HG03139 (cell line): ENCODE results near the gene SLC35D3.
"Not testable (repeated sequence)": the region's sequence is repeated elsewhere in the genome, so short reads cannot be mapped to it uniquely, and the experiment has no call there.

Source experiments
- ATAC-seq: cut with Tn5 transposase; IDR thresholded peaks from one replicate; pipeline ENCODE4 v1.9.1; 2021; ENCODE audit not compliant: unreplicated experiment

SLC35D3 gene

GRCh38 chr6:136963259-136963658, 41.2 kb downstream of the SLC35D3 start:
- no peak for ATAC-seq

- no peak for ATAC-seq
Measured at GRCh38 chr6:136964398-136964797, 42.3 kb downstream of the SLC35D3 start.

DNA sequence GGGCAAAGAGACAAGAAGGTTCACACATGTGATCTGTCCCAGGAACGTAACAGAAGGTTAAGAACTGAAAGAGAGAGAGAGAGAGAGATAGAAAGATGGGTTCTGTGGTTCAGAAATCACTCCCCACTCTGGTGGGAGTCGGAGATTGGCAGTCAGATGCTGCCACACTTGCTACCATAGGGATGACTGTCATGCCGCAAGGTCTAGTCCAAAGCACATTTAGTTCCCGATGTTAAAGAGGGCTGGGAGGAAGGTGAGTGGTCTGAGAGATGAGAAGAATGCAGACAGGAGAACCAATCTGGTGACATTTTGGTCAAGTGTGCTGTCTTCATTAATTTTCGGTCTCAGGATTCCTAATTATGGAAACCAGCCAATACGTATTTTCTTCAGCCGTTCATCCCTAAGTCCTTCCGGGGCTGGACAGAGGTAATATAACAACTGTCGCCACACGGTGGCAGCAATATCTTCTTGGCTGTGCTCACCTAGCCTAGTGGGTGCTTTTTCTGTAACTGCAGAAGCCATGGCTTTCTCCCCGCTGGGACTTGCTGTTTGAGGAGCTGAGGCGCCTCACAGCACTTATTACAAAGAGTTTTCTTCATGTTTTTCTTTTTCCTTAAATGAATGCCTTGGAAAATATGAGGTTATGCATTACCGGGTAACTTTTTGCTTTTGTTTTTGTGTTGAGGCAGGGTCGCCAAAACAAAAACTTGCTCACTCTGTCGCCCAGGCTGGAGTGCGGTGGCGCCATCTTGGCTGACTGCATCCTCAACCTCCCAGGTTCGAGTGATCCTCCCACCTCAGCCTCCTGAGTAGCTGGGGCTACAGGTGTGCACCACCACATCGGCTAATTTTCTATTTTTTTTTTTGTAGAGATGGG, 46.0 kb downstream of the SLC35D3 start:
- ATAC-seq = peak; percentile 91

DNA sequence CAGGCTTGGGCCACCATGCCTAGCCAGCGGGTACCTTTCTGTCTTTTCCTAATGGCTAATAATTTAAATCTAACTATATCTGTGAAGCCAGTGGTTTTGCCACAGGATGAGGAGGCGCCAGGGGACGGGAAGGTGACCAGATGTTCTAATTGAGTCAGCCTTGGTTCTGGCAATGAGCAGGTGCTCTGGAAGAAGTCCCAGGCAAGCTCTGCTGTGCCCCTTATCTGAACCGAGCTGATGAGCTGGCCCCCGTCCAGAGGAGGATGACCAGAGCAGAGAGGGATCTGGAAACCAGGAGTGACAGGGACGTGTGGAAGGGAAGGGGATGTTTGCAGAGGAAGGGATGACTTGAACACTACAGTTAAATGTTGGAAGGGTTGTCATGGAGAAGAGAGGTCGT, 46.7 kb downstream of the SLC35D3 start:
- ATAC-seq = no peak

DNA sequence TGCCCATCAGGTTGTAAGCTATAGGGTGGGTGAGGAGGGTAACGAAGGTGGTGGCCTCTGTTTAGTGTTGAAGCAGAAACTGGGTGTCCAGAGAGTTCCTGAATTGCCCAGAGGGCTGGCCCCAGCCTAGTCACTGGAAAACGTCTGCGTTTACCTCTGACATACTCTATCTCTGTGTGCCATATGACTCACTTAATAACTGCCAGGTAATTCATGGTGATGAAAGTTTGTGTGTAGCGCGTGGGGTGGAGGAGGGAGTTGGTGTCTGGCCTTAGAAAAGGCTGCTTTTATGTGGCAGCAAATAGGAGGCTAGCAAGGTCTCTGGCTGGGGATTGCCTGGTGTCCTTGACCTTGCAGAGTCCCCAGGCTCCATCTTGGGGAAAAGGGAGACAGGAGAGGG, 47.3 kb downstream of the SLC35D3 start:
- no peak for ATAC-seq

DNA sequence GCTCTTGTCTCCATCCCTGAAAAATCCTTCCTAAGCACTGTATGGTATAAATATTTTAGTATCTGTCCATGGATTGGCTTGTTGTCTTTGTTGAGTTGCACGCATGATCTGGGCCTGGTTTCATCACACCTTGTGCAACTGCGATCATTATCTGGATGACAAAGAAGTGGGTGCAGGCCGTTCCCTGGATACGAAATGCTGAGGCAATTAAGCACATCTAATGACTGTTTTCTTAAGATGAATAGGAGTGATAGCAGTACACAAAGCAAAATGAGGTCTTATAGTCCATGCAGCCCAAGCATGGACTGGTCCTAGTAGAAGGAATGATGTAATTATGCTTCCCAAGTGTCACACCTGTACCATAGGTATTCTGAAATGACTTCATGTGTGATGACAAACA, 47.8 kb downstream of the SLC35D3 start:
- no peak for ATAC-seq

DNA sequence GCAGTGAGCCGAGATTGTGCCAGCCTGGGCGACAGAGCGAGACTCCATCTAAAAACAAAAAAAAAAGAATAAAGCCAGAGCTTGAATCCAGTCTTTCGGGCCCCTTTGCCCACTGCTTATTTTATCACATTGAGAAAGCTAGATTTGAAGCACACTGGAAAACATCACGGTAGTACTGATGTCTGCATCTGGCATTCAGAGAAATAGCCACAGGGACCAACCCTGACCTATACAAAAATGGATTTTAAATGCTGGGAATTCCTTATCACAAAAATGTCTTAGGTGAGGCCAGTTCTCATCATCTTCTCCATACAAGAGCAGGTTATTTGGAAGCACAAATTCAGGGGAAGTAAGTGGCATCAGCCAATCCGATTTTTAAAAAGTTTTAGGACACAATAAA, 49.5 kb downstream of the SLC35D3 start:
- ATAC-seq = no peak

DNA sequence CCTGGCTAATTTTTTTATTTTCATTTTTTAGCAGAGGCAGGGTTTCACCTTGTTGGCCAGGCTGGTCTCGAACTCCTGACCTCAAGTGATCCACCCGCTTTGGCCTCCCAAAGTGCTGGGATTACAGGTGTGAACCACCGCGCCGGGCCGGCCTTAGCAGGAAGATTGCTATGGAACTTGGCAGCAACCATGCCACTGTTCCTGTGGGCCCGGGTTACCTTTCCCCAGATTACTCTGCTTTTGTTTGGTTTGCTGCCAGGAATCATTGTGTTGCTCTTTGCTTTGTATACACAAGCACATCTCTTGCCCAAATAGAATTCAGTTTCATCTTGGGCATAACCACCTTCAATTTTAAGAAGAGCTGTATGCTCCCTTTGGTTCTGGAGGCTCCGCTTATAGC, 51.7 kb downstream of the SLC35D3 start:
- ATAC-seq = not testable (repeated sequence)
